HG02938 (cell line): ENCODE measurements around the gene SASH1.

ENCODE experiments used
- ATAC-seq: cut with Tn5 transposase; IDR thresholded peaks from one replicate; pipeline ENCODE4 v1.9.1; 2021; ENCODE audit warnings: mild to moderate bottlenecking, moderate library complexity; ENCODE audit not compliant: unreplicated experiment

The SASH1 gene

GRCh38 chr6:148398678-148399077, 56.0 kb downstream of the SASH1 start:
- ATAC-seq = no peak

GRCh38 chr6:148401571-148401970, 58.9 kb downstream of the SASH1 start:
- ATAC-seq = no peak

GRCh38 chr6:148404456-148405054, 61.9 kb downstream of the SASH1 start:
- no peak for ATAC-seq

- ATAC-seq = no peak
Observed at GRCh38 chr6:148405894-148406293, 63.3 kb downstream of the SASH1 start.

- no peak for ATAC-seq
Observed at GRCh38 chr6:148406579-148407371, 64.1 kb downstream of the SASH1 start.

GRCh38 chr6:148407372-148407771, 64.7 kb downstream of the SASH1 start:
- ATAC-seq = no peak

- ATAC-seq = no peak
Observed at GRCh38 chr6:148413321-148414091, 70.9 kb downstream of the SASH1 start.

GRCh38 chr6:148414092-148414489, 71.5 kb downstream of the SASH1 start:
- no peak for ATAC-seq

GRCh38 chr6:148414836-148415235, 72.2 kb downstream of the SASH1 start:
- no peak for ATAC-seq

- ATAC-seq = no peak
Observed at GRCh38 chr6:148415511-148416260, 73.0 kb downstream of the SASH1 start.

- ATAC-seq = no peak
Observed at GRCh38 chr6:148416330-148416965, 73.8 kb downstream of the SASH1 start.

- no peak for ATAC-seq
Observed at GRCh38 chr6:148417045-148417444, 74.4 kb downstream of the SASH1 start.

GRCh38 chr6:148419430-148419829, 76.8 kb downstream of the SASH1 start:
- no peak for ATAC-seq

GRCh38 chr6:148422085-148422484, 79.4 kb downstream of the SASH1 start:
- ATAC-seq = no peak

GRCh38 chr6:148423133-148423532, 80.5 kb downstream of the SASH1 start:
- no peak for ATAC-seq

- no peak for ATAC-seq
Observed at GRCh38 chr6:148423601-148424270, 81.1 kb downstream of the SASH1 start.

- ATAC-seq = no peak
Observed at GRCh38 chr6:148425443-148425842, 82.8 kb downstream of the SASH1 start.

- no peak for ATAC-seq
Observed at GRCh38 chr6:148426317-148426977, 83.8 kb downstream of the SASH1 start.

GRCh38 chr6:148427333-148427732, 84.7 kb downstream of the SASH1 start:
- ATAC-seq = no peak

- no peak for ATAC-seq
Observed at GRCh38 chr6:148429423-148429822, 86.8 kb downstream of the SASH1 start.
